Measurements from ENCODE around the gene TMTC3.

The TMTC3 gene

GRCh38 chr12:88228720-88229119 lies 86.6 kb downstream of the TMTC3 start:
- no peak for DNase-seq

- DNase-seq: no peak
Measured at GRCh38 chr12:88230271-88230670, 88.2 kb downstream of the TMTC3 start.

GRCh38 chr12:88235183-88235833 lies 93.2 kb downstream of the TMTC3 start:
- no peak for DNase-seq

GRCh38 chr12:88237954-88238353 lies 95.8 kb downstream of the TMTC3 start:
- no peak for DNase-seq

- DNase-seq: no peak
Measured at GRCh38 chr12:88238406-88238805, 96.3 kb downstream of the TMTC3 start.

GRCh38 chr12:88241862-88242570 lies 99.9 kb downstream of the TMTC3 start:
- no peak for DNase-seq

- DNase-seq: no peak
Measured at GRCh38 chr12:88242571-88242925, 100.4 kb downstream of the TMTC3 start.

GRCh38 chr12:88242939-88243338 lies 100.8 kb downstream of the TMTC3 start:
- DNase-seq: no peak

- DNase-seq: no peak
Measured at GRCh38 chr12:88243982-88244381, 101.9 kb downstream of the TMTC3 start.

- DNase-seq: no peak
Measured at GRCh38 chr12:88245905-88246304, 103.8 kb downstream of the TMTC3 start.

GRCh38 chr12:88247241-88247643 lies 105.1 kb downstream of the TMTC3 start:
- DNase-seq: no peak

- no peak for DNase-seq
Measured at GRCh38 chr12:88248606-88249005, 106.5 kb downstream of the TMTC3 start.
